ENCODE data around the gene OR5H14. TPM values are rescaled to one million over a fixed set of nuclear protein-coding genes. Genes with fewer than 3 reads are reported as not detected.

OR5H14 gene
- total and polyA plus RNA-seq, 9 of the 15 experiments (the other 6 are each of a cell fraction or from before 2014, with no cell fraction given) = not detected

DNA sequence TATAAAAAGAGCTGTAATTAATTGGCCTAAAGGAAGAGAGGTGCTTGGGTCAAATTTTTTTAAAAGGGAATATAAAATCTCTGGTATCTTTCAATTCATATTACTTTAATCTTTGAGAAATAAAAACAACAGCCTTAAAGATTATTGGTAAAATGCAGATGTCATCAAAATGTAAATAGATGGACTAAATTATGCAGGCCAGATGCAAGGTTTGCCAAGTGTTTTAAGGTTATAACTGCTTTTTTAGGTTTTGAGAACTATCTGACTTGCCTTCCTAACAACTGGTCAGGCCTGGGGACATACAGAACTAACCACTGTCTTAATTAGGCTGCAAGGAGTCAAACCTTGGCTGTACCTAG, 36.8 kb upstream of the OR5H14 start (continued):
- no peak for TF ChIP-seq ZNF609 (CRISPR knock-in tag; IDR thresholded peaks at IDR 0.05; ENCODE audit: borderline replicate concordance)
- no peak for TF ChIP-seq ZNF764 (CRISPR knock-in tag; IDR thresholded peaks at IDR 0.05; ENCODE audit: low read depth)
- TF ChIP-seq NR1H2 (CRISPR knock-in tag; IDR thresholded peaks at IDR 0.05) = no peak
- no peak for TF ChIP-seq RBM34 (IDR thresholded peaks at IDR 0.05; ENCODE audit: borderline replicate concordance, insufficient read depth, low read length)
- no peak for TF ChIP-seq MIER1 (IDR thresholded peaks at IDR 0.05; ENCODE audit: low read depth)
- TF ChIP-seq ZBTB5 (IDR thresholded peaks at IDR 0.05) = no peak
- TF ChIP-seq RAD51 (IDR thresholded peaks at IDR 0.05; ENCODE audit: borderline replicate concordance, low read depth) = no peak
